Islet of Langerhans (tissue), 1 donor: ENCODE measurements around the gene BTBD9.

Experiments used
- FAIRE-seq: peaks from one replicate; lab custom pipeline; 2011; peaks lifted over from hg19 to GRCh38; lab: Jason Lieb, UNC

BTBD9 gene

GRCh38 chr6:38639498-38640215 is at the start of gene BTBD9:
Gene BTBD9, minus strand, starts transcription at chr6:38639929.
- no peak for FAIRE-seq

DNA sequence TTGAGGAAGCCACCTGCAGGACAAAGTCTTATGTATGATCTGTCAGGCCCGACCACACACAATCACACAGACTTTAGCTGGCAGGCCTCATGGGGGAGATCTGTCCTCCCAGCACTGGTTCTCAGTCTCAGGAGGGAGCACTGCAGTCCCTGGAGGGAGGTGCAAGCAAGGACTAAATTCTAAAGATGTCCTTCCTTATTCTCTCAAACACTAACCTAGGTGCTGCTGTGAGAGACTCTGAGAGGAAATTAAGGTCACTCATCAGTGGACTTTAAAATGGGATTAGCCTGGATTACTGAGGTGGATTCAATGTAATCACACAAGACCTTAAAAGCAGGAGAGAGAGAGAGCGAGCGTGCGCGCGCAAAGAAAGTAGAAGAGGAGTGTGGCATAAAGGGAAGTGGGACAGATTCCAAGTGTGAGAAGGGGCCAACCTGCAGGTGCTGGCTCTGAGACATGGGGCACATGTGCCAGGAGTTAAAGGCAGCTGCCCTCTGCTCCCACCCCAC is 48.9 kb upstream of the BTBD9 start:
- no peak for FAIRE-seq

GRCh38 chr6:38687549-38687948 is 47.8 kb upstream of the BTBD9 start:
- no peak for FAIRE-seq

DNA sequence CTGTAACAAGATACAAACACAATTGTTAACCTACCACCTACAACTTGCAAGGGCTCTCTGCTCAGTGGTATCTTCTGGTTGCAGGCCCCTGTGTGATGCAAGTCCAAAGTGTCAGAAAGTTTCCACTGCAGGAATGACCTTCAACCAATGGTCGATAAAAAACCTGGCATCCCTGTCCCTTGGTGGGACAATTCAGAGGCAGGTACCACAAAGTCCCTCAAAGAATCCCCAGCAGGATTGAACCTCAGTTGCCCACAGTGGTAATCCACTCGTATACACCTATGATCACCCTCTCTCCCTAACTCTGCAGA is 47.3 kb upstream of the BTBD9 start:
- FAIRE-seq = no peak

DNA sequence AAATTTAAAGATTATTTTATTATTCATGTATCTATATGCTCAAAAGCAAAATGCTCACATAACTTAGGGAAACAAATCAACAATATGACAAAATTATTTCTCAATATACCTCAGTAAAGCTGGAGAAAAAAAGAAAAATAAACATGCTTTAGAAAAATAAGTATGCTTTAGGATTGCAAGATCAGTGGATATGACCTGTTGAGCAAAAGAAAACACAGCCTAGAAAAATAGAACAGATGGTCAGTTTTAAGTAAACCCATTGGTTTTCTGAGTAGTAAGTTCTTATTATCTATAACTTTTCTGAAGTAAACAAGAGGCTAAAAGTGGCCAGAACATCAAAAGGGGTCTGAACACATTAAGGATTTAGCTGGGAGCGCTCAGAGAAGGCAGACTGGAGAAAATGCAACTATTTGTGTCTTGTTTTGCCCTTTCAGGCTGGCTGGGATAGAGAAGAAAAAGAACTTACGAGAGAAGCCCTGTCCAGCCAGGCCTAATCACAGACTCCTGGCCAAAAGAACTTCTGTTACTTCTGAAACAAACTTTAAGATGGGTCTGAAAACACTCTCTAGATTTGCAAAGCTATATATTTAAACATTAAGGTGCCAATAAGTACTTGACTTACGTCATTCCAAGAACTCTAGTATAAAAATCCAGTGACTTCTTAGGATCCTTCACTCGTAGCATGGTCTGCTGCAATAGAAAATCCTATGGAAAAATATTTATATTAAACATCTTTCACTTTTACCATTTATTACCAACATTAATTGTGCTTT is 46.7 kb upstream of the BTBD9 start:
- peak; percentile 49 for FAIRE-seq

DNA sequence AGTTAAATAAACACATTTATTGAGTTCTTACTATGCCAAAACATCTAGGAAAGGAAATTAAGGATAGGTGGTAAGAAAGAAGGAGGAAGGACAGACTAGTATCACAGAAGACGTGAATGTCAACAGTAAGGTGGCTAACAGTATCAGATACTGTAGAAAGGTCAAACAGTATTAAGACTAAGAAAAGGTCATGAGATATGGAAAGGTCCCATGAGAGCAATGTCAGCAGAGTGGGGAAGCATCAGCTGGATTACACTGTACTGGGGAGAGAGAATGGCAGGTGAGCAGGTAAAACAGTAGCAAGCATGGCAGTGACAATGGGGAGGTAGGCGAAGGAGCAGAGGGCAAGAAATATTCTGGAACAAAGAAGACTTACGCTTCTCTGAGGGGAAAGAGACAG is 45.2 kb upstream of the BTBD9 start:
- FAIRE-seq = no peak

DNA sequence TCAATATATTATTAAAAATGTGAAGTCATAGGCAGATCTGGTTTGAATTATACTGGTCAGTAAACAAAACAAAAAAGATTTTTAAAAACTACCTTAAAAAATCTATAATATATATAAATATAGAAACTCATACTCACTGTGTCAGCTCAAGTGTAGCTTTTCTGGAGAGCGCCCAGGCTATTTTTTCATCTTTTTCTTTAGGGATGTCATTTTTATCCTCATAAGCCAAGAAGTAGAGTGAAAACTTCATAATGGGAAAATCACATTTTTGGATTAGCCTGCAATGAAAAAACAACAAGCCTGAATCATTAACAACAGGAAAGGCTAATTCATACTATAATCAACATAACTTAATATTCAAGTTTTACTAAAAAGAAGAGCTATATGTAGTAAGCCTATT is 44.5 kb upstream of the BTBD9 start:
- FAIRE-seq = no peak

DNA sequence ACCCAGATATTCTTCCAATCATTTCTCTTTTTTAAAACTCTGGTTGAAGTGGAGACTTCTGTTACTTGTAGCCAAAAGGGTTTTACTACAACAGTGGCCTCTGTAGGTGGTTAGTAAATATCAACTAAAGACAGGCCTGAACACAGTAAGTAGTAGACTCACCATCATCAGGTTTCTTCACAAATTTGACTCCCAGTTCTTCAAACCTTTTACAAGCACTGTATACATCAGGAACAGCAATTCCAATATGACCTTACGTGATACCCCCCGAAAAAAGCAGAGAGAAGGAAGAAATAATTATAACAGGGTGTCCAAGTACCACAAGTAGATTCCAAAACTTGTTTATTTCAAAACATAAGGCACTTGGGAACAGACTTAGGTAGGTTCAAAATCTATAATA is 42.1 kb upstream of the BTBD9 start:
- FAIRE-seq = no peak

GRCh38 chr6:38679668-38680067 is 39.9 kb upstream of the BTBD9 start:
- FAIRE-seq = peak; percentile 56

DNA sequence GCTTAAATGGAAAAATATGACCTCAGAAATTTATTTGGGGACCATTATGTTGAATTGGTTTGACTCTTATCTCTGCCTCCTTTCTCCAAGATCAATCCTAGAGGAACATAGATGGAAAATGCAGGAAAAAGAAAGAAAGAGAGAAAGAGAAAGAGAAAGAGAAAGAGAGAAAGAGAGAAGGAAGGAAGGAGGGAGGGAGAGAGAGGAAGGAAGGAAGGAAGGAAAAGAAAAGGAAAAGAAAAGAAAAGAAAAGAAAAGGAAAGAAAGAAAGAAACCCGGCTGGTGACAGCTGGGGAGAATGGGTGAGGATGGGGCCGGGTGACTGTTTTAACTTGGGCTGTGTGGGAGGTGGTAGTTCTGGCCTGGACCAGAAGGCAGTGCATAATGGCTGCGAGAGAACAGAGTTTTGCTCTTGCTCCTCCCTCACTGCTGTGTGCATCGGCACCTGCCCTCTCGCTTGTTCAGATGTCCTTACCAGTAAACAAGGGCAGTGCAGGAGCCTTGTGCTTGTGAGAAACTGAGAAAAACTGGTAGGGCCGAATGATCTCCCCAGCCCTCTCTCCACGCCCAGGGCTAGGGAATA is 38.5 kb upstream of the BTBD9 start:
- no peak for FAIRE-seq

- FAIRE-seq = no peak
Measured at GRCh38 chr6:38676974-38677544, 37.3 kb upstream of the BTBD9 start.

DNA sequence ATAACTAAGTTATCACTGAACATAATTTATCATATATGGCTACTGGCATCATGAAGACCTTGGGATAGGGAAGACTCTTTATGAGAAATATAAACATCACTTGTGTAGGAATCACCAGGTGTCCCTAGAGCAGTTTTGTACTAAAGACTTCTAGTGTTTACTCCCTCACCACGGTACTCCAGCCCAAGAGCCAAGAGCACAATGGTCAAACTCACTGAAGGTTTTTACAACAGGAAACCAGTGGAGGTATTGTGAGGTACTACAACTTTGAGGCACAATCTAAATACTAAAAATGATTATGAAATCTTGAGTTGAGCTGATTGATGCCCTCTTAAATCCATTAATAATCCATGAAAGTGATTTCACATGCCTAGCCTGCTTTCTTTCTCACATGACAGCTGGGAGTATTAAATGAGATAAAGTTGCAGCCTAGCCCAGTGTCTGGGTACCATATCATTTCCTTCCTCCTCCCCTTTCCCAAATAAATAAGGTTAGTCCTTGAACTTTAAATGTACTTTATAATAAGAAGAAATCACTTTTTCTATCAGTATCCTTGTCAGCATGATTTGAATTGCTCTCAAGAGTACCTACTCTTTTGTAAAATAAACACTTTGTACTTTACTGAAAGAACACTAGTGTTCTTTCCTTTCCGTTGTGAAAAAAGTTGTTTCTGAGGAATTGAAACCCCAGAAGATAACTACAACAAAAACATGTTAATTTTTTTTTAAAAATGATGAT is 36.7 kb upstream of the BTBD9 start:
- FAIRE-seq = no peak

- FAIRE-seq = no peak
Measured at GRCh38 chr6:38673397-38674165, 33.9 kb upstream of the BTBD9 start.

GRCh38 chr6:38671885-38672467 is 32.2 kb upstream of the BTBD9 start:
- FAIRE-seq = no peak

DNA sequence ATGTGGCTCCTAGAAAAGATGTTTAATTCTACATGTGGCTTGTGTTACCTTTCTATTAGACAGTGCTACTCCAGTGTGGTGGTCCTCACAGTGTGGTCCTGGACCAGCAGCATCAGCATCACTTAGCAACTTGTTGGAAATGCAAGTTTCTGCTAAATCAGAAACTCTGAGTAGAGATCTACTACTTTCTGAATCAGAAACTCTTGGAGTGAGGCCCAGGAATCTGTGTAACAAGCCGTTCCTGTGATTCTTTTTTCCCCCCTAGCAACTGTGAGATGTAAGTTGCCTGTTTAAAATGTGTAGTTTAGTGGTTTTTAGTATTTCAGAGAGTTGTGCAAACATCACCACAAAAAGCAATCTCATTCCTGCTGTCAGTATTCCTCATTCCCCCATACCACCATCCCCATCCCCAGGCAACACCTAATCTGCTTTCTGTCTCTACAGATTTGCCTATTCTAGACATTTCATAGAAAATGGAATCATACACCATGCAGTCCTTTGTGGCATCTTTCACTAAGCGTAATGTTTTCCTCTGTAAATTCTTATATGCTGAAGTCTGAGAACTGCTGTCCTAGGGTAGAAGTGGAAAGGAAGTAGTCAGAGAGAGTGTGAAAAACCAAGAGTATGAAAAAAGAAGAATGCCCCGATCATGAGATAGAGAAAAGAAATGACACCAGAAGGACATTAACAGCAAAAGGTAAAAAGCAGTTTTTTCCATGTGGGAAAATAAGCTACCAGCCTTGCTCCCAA is 18.9 kb upstream of the BTBD9 start:
- FAIRE-seq = no peak

- FAIRE-seq = no peak
Measured at GRCh38 chr6:38656896-38657295, 17.2 kb upstream of the BTBD9 start.

DNA sequence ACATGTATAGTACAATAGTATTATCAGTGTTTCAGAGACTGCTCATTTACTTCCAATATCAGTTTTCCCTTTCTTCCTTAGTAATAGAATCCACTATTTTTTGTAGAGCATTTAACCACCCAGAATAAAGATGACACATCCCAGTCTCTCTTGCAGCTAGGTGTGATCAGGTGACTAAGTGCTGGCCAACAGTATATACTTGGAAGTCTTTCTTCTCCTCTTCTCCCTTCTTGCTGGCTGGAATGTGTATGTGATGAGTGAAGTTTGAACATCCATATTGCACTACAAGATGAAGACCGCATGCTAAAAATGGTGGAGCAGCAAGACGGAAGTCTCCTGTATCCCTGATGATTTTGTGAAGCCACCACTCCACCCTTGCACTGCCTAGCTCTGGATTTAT is 14.5 kb upstream of the BTBD9 start:
- no peak for FAIRE-seq

DNA sequence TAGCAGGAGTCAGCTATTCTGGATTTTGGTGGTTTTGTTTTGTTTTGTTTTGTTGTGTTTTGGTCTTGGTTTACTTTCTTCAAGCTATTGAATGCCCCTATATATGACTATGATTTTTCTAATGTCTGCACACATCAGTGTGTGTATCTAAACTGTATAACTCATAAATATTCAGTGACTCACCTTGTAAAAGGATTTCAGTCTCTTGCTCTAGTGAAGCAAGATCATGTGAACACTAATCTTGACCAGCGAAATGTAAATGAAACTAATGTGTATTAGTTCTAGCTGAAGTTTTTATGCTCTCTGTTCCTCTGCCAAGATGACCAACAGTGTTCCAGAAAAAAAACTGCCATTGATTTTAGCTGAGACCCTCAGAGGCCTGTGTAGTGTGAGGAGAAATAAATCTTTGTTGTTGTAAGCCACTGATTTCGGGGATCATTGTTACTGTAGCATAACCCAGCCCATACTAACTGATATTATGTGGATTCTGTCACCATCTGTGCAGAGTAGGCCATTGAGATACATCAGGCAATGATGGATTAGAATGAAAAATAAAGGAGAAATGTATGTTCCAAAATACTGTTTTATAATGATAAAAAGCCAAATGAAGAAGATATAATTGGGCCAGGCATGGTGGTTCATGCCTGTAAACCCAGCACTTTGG is 11.5 kb upstream of the BTBD9 start:
- no peak for FAIRE-seq

DNA sequence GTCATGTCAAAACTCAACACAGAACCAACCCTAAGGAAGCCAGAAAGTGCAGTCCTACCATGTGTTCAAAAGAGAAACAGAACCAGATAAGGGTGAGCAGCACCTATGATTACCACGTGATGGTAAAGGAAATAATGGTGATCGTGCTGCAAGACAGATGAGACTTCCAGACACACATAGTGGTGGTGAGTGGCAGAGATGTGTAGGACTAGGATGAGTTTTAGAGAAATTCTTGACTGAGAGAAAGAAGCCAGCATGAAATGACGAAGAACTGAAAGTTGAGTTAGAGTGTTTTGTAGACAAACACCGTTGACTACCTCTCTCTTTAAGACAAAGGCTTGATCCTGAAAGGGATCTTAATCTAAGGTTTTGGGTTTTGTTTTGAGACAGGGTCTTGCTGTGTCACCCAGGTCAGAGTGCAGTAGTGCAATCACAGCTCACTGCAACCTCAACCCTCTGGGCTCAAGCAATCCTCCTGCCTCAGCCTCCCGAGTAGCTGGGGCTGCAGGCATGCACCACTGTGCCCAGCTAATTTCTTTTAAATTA is 10.6 kb upstream of the BTBD9 start:
- no peak for FAIRE-seq

GRCh38 chr6:38649744-38650143 is 10.0 kb upstream of the BTBD9 start:
- no peak for FAIRE-seq
